SU-DHL-6 (cell line): Measurements from ENCODE around the gene C1orf21.

ENCODE experiments used
- H2AFZ ChIP-seq: fragments of 200-600 bp; sonication (generic); 2 replicates; pipeline ENCODE4 v1.6.1; 2014; ENCODE audit warnings: low read depth, mild to moderate bottlenecking, moderate library complexity, mixed read lengths, antibody characterized with exemption, low read length; ENCODE audit not compliant: severe bottlenecking
- H3F3A ChIP-seq: fragments of 200-600 bp; shearing (Covaris generic); 2 replicates; pipeline ENCODE4 v1.6.0; 2016; ENCODE audit warnings: antibody characterized with exemption, mild to moderate bottlenecking; ENCODE audit not compliant: insufficient read depth
- H3K27ac ChIP-seq: fragments of 200-600 bp; sonication (generic); 2 replicates; pipeline ENCODE4 v1.5.1; 2016; ENCODE audit warnings: low read depth, mild to moderate bottlenecking, low read length, moderate library complexity, mixed read lengths
- H3K27me3 ChIP-seq: fragments of 200-600 bp; sonication (generic), shearing (Covaris generic); 2 replicates; pipeline ENCODE4 v1.6.0; 2014; ENCODE audit warnings: mild to moderate bottlenecking, low read length
- H3K36me3 ChIP-seq: fragments of 200-600 bp; sonication (generic); 2 replicates; pipeline ENCODE4 v1.6.1; 2014; ENCODE audit warnings: mild to moderate bottlenecking, low read length, mixed read lengths
- H3K4me2 ChIP-seq: fragments of 300-600, 200-600 bp; shearing (Covaris generic), sonication (generic); 2 replicates; pipeline ENCODE4 v1.6.0; 2014; ENCODE audit warnings: low read length, low read depth, mild to moderate bottlenecking; ENCODE audit not compliant: poor library complexity, severe bottlenecking
- H3K4me3 ChIP-seq: fragments of 200-600 bp; sonication (generic); 2 replicates; pipeline ENCODE4 v1.5.1; 2014; ENCODE audit warnings: antibody characterized with exemption, low read length, mild to moderate bottlenecking, mixed read lengths; ENCODE audit not compliant: insufficient read depth, poor library complexity, severe bottlenecking
- H3K79me2 ChIP-seq: fragments of 200-600 bp; sonication (generic); 2 replicates; pipeline ENCODE4 v1.6.1; 2014; ENCODE audit warnings: mild to moderate bottlenecking, low read length, moderate library complexity; ENCODE audit not compliant: insufficient read depth
- H3K9ac ChIP-seq: fragments of 200-600 bp; sonication (generic); 2 replicates; pipeline ENCODE4 v1.7.0; 2014; ENCODE audit warnings: mild to moderate bottlenecking, low read length
- H3K9me2 ChIP-seq: fragments of 200-600 bp; sonication (generic); replicated peaks from 2 replicates; pipeline ENCODE4 v1.6.1; 2014; ENCODE audit warnings: low read length; ENCODE audit not compliant: insufficient read depth
- H3K9me3 ChIP-seq: fragments of 200-600 bp; sonication (generic); 2 replicates; pipeline ENCODE4 v1.6.1; 2014; ENCODE audit warnings: low read length, mixed read lengths; ENCODE audit not compliant: insufficient read depth
- H4K20me1 ChIP-seq: fragments of 200-600 bp; sonication (generic); 2 replicates; pipeline ENCODE4 v1.6.1; 2014; ENCODE audit warnings: low read depth, mild to moderate bottlenecking, antibody characterized with exemption, low read length, moderate library complexity, mixed read lengths
- EZH2phosphoT487 ChIP-seq: fragments of 200-600 bp; sonication (generic), shearing (Covaris generic); conservative IDR thresholded peaks from 2 replicates; pipeline ENCODE4 v1.6.1; 2018; ENCODE audit warnings: mild to moderate bottlenecking, antibody characterized with exemption, low read length, moderate library complexity, mixed read lengths
- TF ChIP-seq, protein P1 (sequence below): fragments of 200-600 bp; sonication (generic); IDR thresholded peaks from one replicate; pipeline ENCODE4 v1.5.1; 2017; ENCODE audit warnings: antibody characterized with exemption, mild to moderate bottlenecking, low read length, moderate library complexity; ENCODE audit not compliant: insufficient read depth, poor library complexity, severe bottlenecking

The C1orf21 gene

DNA sequence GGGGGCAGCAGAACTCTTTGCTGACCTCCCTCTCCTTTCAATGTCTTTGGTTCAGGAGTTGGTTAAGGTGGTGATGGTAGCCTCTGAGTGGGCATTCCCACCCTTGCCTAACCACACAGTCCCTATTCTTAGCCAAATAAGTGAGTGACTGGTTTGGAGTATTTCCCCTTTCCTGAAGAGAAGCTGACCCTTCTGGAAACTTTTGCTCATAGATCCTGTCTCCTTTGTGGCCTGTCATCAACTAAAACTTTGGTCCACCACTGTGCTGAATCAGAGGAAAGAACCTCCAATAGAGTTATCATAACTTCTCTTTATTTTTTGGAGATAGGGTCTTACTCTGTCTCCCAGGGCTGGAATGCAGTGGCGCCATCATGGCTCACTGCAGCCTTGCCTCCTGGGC lies 31.1 kb downstream of the C1orf21 start:
- Histone ChIP-seq H4K20me1 (no peaks in the 10 kb centered on the region), H3F3A (no peaks in the 10 kb centered on the region), H3K9ac (no peak overlapping the region), H2AFZ (no peak overlapping the region), H3K27me3 (no peaks in the 10 kb centered on the region), H3K9me3 (no peaks in the 10 kb centered on the region), H3K9me2 (no peaks in the 10 kb centered on the region), H3K4me3 (no peak overlapping the region), H3K36me3 (no peaks in the 10 kb centered on the region), H3K27ac (no peak overlapping the region), H3K4me2 (no peak overlapping the region), H3K79me2 (no peaks in the 10 kb centered on the region)
- TF ChIP-seq, protein P1, sequence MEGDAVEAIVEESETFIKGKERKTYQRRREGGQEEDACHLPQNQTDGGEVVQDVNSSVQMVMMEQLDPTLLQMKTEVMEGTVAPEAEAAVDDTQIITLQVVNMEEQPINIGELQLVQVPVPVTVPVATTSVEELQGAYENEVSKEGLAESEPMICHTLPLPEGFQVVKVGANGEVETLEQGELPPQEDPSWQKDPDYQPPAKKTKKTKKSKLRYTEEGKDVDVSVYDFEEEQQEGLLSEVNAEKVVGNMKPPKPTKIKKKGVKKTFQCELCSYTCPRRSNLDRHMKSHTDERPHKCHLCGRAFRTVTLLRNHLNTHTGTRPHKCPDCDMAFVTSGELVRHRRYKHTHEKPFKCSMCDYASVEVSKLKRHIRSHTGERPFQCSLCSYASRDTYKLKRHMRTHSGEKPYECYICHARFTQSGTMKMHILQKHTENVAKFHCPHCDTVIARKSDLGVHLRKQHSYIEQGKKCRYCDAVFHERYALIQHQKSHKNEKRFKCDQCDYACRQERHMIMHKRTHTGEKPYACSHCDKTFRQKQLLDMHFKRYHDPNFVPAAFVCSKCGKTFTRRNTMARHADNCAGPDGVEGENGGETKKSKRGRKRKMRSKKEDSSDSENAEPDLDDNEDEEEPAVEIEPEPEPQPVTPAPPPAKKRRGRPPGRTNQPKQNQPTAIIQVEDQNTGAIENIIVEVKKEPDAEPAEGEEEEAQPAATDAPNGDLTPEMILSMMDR: no peak
- TF ChIP-seq EZH2phosphoT487: no peak

DNA sequence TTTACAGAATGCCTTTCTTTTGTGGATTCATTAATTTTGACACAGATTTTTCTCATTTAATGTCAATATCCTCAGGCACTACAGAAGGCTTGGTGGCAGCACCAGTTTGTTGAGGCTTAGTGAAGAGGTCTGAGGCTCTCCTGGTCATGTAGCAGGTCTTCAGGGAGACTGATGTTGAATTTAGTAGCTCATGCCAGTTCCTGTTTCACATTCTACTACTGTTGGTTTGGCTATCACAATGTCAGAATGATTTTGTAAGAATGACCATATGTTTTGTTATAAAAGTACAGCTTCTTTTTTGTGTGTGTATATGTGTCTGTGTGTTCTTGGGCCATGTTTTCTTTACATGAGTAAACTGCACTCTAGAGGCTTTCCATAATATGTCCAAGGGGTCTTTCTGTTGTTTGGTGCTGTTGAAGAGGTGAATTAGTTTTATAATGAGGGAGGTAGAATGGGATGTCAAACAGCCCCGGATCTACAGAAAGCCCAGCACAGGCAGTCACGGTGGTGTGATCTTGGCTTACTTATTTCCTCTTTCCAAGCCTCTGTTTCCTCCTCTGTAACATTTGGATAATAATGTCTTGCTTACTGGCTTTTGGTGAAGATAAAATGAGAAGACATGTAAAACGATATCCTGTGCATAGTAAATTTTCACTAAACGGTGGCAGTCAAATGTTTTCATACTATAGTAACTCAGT lies 32.0 kb downstream of the C1orf21 start:
- no peak overlapping the region for H3K4me2 ChIP-seq

DNA sequence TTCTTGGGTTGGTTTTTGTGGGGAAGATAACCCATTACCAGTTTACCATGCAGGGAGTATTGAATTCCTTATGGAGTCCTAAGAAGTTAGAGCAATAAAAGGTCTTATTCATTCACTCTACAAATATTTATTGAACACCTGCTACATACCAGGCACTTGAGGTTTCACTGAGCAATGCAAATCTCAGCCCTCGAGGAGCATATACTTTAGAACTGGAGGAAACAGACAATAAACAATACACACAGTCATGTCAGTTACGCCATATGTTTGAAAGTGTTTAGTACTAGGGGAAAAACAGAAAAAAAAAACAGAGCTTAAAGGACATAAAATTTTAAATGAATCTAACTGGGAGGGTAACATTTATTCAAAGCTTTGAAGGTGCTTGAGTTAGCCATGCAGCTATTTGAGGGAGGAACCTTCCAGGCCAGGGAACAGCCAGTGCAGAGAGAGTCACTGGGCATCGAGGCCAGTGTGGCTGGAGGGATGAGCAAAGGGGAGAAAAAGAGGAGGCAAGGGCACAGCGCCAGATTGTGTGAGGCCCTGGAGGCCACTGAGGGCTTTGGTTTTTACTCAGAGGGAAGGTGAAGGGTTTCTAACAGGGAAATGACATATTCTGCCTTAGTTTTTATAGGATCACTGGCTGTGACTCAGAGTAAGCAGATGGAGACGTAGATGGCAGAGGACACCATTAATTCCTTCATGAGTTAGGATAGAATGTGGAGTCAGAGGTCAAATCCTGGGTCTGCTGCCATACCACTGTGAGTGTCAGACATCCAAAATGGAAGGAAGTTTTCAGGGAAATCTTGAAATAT lies 32.7 kb downstream of the C1orf21 start:
- Histone ChIP-seq H3F3A (no peaks in the 10 kb centered on the region), H3K4me2 (no peak overlapping the region), H3K27ac (no peak overlapping the region), H4K20me1 (no peaks in the 10 kb centered on the region), H3K79me2 (no peaks in the 10 kb centered on the region), H3K9me3 (no peaks in the 10 kb centered on the region), H2AFZ (no peak overlapping the region), H3K9ac (no peak overlapping the region), H3K36me3 (no peaks in the 10 kb centered on the region), H3K4me3 (no peak overlapping the region), H3K9me2 (no peaks in the 10 kb centered on the region), H3K27me3 (no peaks in the 10 kb centered on the region)
- TF ChIP-seq EZH2phosphoT487: no peak
- TF ChIP-seq, protein P1: no peak

More for the DNA sequence above, 32.0 kb downstream of the C1orf21 start:
- no peaks in the 10 kb centered on the region for H3K36me3 ChIP-seq
- no peaks in the 10 kb centered on the region for H3K9me3 ChIP-seq
- no peaks in the 10 kb centered on the region for H3F3A ChIP-seq
- no peaks in the 10 kb centered on the region for H3K27me3 ChIP-seq
- no peaks in the 10 kb centered on the region for H3K9me2 ChIP-seq
- H3K27ac ChIP-seq: no peak overlapping the region
- H2AFZ ChIP-seq: no peak overlapping the region
- no peak overlapping the region for H3K9ac ChIP-seq
- no peaks in the 10 kb centered on the region for H3K79me2 ChIP-seq
- H3K4me3 ChIP-seq: no peak overlapping the region
- H4K20me1 ChIP-seq: no peaks in the 10 kb centered on the region
- TF ChIP-seq EZH2phosphoT487: no peak
- TF ChIP-seq, protein P1: no peak
